GM21360 (cell line): ENCODE measurements around the gene PSMD8.
"Not testable (repeated sequence)": the region's sequence is repeated elsewhere in the genome, so short reads cannot be mapped to it uniquely, and the experiment has no call there.

Experiments
- ATAC-seq: cut with Tn5 transposase; IDR thresholded peaks from one replicate; pipeline ENCODE4 v1.9.1; 2021; ENCODE audit warnings: mild to moderate bottlenecking, moderate library complexity; ENCODE audit not compliant: unreplicated experiment

The PSMD8 gene

DNA sequence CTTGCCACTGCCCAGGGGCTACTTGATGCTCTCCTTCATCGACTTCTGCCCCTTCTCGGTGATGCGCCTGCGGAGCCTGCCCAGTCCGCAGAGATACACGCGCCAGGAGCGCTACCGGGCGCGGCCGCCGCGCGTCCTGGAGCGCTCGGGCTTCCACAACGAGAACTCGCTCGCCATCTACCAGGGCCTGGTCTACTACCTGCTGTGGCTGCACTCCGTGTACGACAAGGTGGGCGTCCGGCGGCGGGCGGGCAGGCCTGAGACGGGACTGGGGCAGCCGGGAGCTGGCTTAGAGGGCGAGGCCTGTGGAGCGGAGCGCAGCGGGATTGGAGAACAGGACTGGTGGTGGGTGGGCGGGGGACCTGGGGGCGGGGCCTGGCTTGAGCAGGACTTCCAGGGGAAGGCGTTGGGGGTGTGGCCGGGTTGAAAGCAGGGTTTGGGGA is 12.7 kb upstream of the PSMD8 start:
- no peak for ATAC-seq

DNA sequence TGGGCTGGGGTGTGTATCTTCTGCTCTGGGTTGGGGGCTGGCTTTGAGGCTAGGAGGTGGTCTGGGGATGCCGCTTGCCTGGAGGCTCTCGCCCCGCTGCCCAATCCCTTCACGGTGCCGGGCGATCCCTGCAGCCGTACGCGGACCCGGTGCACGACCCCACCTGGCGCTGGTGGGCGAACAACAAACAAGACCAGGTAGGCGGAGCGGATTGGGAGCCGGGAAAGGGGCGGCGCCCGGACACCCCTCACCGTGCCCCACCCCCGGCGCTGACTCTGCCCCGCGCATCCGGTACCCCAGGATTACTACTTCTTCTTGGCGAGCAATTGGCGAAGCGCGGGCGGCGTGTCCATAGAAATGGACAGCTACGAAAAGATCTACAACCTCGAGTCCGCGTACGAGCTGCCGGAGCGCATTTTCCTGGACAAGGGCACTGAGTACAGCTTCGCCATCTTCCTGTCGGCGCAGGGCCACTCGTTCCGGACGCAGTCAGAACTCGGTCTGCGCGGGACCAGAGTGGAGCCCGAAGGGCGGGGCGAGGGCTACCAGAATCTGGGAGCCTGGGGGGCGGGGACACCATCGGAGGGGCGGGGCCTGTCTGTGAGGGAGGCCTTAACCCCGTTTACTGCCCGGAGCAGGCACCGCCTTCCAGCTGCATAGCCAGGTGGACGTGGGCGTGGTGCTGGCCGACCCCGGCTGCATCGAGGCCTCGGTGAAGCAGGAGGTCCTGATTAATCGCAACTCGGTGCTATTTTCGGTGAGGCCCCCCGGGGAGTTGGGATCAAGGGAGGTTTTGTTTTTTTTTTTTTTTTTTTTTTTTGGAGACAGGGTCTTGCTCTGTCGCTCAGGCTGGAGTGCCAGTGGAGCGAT is 12.1 kb upstream of the PSMD8 start:
- no peak for ATAC-seq

- not testable (repeated sequence) for ATAC-seq
Measured at GRCh38 chr19:38362946-38363688, 11.3 kb upstream of the PSMD8 start.

- ATAC-seq: no peak
Measured at GRCh38 chr19:38367041-38367440, 7.3 kb upstream of the PSMD8 start.

- ATAC-seq: no peak
Measured at GRCh38 chr19:38369584-38369983, 4.8 kb upstream of the PSMD8 start.

DNA sequence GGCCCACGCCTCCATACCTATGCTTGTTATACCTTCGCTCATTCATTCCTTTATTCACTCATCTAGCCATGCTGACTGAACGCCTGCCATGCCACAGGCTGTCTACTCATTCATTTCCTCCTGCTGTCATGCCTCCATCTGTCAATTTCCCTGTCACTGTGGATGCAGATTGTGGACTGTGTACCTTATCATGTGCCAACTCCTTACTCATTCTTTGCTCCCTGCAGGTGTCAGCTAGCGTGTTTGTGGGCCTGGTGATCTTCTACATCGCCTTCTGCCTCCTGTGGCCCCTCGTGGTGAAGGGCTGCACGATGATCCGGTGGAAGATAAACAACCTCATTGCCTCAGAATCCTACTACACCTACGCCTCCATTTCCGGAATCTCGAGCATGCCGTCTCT is 4.1 kb upstream of the PSMD8 start:
- ATAC-seq: no peak

- no peak for ATAC-seq
Measured at GRCh38 chr19:38371081-38371480, 3.3 kb upstream of the PSMD8 start.

GRCh38 chr19:38373907-38374331 is 452 bp upstream of the PSMD8 start:
- no peak for ATAC-seq

- ATAC-seq: no peak
Measured at GRCh38 chr19:38375098-38375493, 725 bp downstream of the PSMD8 start.

DNA sequence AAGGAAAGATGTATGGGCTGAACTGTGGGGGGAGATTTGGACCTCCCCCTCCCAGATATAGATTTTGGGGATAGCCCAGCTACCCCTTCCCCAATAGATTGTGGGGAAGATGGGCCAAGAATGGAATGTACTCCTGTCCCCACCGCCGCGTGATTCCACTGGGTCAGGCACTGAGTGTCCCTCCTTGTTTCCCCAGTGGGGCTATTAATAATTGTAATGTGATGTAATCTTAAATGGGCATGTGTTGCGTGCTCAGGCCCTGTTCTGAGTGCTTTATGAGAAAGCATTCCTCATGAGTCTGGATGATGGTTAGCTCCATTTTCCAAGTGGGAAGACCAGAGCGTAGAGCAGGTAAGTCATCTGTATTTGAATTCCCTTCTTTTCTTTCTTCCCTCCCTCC is 1.4 kb downstream of the PSMD8 start:
- no peak for ATAC-seq

GRCh38 chr19:38376576-38376975 is 2.2 kb downstream of the PSMD8 start:
- no peak for ATAC-seq

DNA sequence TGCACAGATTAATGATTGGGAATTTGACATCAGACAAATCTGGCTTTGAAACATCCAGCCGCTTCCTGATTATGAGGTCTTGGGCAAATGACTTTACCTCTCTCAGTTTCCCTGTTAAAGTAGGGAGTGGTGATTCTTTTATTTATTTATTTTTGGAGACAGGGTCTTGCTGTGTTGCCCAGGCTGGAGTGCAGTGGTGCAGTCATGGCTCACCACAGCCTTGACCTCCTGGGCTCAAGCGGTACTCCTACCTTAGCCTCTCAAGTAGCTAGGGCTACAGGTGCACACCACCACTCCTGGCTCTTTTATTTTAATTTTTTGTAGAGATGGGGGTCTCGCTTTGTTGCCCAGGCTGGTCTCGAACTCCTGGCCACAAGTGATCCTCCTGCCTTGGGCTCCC is 2.7 kb downstream of the PSMD8 start:
- ATAC-seq: no peak

GRCh38 chr19:38378866-38379265 is 4.5 kb downstream of the PSMD8 start:
- ATAC-seq: no peak

DNA sequence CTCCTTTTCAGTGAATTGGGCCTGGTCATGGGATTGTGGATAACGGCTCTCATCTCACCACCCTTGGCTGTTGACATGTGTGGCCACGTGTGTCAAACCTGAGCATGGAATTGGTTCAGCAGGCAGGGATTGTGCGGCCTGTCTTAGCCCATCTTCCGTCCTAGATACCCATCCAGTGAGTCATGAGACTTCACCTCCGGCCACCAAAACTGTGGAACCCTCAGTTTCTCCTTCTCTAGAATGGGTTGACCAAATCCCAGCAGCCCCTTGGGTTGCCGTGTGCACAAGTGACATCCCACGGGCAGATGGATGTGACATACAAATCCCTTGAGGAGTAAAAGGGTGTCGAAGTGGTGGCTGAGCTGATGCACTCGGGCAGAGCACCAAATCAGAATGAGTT is 6.8 kb downstream of the PSMD8 start:
- no peak for ATAC-seq

- no peak for ATAC-seq
Measured at GRCh38 chr19:38383184-38383583, 8.8 kb downstream of the PSMD8 start.

GRCh38 chr19:38383743-38384142 is 9.4 kb downstream of the PSMD8 start:
- no peak for ATAC-seq

DNA sequence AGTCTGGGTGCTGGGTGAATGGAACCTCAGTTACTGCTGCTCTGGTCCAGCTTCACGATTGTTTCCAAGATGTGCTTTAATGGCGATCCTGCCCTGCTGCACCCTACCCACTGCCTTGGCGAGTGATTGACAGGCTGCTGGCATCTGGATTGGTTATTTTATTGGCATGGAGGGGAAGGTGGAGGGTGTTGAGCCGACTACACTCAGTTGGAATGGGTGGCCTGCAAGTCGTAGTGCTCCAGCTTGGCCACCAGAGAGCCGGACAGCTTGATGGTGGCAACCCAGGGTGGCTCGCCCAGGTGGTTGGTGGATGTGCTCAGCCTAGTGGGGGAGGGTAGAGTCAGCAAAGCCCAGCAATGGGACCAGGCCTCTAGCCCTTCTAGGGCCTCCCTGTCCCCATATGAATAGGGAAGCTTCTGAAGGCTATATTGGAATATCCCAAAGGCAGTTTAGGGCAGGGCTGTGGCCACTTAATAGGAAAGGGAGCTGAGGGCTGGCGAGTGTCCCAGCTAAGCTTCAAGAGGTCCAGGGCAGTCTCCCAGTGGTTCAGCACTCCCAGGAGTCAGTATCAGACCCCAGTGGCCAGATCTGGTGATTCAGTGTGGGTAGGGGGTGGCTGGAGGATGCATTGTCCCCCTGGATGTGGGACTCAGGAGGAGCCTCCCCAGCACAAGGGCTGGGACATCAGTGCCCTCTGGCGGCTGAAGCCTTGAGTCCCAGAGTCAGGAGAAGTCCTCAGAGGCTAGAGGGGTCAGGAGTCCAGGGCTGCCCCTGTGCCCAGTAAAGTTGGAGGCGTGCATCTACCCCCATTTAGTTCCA is 10.0 kb downstream of the PSMD8 start:
- ATAC-seq: no peak

- ATAC-seq: no peak
Measured at GRCh38 chr19:38385057-38385803, 10.9 kb downstream of the PSMD8 start.

DNA sequence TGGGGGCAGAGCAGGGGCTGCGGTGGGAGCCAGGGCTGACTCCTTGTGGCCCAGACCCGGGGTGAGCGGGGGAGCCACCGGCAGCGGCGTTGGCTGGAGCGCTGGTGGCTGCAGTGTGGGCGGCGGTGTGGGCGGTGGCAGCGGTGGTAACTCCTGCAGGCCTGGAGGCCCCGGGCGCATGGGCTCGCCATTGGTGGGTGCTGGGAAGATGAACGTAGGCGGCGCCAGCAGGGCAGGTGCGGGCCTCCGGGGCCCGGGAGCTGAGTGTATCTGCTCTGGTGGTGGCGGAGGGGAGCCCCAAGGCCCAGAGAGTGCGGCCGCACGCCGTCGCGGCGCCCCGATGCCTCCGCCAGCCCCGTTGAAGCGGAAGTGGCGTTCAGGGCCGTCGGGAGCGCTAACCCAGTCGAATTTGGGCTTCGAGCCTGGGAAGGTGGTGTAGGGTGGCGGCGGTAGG is 11.5 kb downstream of the PSMD8 start:
- no peak for ATAC-seq

- no peak for ATAC-seq
Measured at GRCh38 chr19:38386300-38386970, 12.1 kb downstream of the PSMD8 start.
